Stimulated activated CD4-positive, alpha-beta T cell treated with anti-CD3 and anti-CD28 coated beads, Interleukin-1b, Interleukin-23, amount 100 ng/mL, for 1 hour (primary cell): ENCODE data around the gene CDH22.
A peak's percentile ranks its signal among the peaks of the same experiment; 100 is the strongest.

Experiments used
- DNase-seq, 2 donors: peaks; one replicate each; pipeline ENCODE4 v3.0.0-alpha.2; 2020; ENCODE audit warnings: low read depth in 2 of 2

CDH22 gene

GRCh38 chr20:46324379-46324778 is 16.1 kb upstream of the CDH22 start:
- no peak for DNase-seq

DNA sequence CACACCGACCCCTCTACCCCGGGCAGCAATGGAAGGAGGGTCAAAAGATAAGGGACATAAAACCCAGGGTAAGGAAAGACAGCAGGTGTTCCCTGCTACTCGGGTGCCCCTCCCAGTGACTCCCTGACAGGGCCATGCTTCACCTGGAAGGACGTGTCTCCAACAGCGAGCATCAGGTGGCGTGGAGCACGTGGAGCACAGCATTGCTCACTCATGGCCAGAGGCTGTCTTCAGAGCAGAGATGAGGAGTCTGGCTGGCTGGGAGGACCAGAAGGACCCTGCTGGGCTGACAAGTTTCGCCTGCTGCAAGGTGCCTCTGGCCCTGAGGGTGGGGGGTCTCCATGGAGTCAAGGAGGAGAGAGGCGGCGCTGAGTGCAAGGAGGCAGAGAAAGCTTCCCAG is 15.3 kb upstream of the CDH22 start:
- DNase-seq: no peak

GRCh38 chr20:46322641-46323040 is 14.3 kb upstream of the CDH22 start:
- no peak for DNase-seq

DNA sequence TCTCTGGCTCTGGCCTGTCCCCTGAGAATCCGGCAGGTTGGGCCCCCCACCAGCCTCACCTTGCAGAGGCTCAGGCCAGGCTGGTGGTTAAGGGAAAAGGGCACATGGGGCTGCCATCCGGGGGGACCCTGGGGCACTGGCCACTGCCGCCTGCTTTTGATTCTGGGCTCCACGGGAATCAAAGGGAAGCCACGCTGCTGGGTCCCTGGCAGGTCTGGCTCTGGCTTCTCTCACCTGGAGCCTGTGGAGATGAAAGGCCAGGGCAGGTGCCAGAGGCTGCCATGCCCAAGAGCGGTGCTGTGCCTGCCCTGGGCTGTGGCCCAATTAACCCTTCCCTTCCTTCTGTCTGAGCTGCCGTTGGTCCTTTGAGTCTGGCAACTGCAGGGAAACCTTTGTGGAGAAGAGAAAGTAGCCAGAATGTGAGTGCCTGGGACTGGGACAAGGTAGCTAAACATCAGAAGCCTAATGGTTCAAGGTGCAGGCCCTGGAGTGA is 9.4 kb upstream of the CDH22 start:
- DNase-seq: no peak

DNA sequence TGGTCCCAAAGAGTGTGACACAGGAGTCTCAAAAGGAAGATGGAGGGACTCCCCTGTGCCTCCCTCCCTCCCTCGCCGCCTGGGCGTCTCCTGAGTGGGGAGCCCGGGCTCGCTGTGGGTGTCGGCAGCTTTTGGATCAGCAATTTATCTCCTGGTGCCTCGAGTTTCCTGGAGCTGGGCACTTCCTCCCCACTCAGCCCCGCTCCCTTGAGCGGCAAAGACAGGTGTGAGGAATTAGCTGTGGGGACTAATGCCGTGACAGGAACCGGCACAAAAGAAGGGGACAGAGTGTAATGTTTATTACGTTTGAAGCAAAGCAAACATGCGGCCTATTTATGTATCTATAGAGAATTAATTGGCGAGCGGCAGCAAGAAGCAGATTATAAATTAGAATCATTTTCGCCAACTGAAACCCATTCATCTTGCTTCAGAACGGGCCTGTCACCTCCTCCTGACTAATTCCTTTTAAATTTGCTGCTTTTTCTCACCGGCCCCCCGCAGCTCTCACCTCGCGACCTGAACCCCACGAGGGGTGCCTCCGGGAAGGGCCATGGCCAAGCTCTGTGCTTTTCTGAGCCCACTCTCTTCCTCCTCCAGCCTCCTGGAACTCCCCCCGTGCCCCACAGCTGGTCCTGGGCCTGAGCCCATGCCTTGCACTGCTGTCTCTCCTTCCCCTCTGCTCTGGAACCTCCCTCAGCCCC is 8.8 kb upstream of the CDH22 start:
- no peak for DNase-seq

- no peak for DNase-seq
These were observed 7.0 kb upstream of the CDH22 start for GRCh38 chr20:46315311-46315710.

- no peak for DNase-seq
These were observed 4.9 kb upstream of the CDH22 start for GRCh38 chr20:46312945-46313861.

DNA sequence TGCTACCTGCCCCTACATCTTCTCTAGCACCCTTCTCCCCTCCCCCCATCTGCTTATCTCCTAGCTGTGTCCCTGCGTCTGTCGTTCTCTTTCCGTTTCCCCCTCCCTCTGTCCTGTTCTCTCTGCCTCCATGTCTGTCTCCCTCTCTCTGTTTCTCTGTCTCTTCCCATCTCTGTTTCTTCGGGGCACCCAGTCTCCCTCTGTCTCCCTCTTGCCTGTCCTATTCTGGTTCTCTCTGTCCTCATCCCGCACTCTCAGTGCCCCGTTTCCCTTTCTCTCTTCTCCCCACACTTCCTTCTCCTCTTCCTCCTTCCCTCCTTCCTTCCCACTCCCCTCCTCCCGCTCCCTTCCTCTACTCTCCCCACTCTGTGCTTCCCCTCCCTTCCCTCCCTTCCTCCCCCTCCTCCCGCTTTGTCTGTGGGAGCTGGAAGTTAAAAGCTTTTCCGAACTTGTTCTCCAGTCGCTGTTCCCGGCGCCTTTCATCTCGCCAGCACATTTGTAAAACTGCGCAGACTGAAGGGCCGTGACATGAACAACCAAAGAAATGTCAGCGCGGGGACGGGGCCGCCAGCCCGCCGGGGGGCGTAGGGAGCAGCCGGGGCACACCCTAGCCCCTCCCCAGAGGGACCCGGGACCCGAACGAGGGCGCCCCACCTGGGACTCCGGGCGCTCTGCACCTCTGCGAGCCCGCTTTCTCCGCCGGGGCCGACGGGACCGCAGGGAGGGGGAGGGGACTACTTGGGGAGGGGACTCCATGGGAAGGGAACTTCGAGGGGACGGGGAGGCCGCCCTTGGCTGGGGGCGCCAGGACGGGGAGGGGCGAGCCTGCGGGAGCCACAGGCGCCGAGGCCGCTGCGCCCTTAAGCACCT is 4.0 kb upstream of the CDH22 start:
- no peak for DNase-seq

DNA sequence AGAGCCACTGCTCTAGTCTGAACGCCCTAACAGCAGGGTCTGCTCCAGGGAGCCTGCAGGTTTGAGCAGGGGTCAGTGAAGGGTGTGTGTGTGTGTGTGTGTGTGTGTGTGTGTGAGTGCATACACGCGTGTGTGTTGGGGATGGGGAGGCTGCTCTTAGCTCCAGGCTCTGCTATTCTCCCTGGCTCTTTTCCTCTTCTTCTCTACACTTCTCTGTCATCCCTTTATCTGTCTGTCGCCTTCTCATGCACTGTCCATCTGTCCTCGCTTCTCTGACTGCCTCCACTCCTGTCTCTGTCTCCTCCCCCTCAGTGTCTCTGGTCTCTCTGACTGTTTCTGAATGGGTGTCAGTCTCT is 3.4 kb upstream of the CDH22 start:
- DNase-seq: no peak

DNA sequence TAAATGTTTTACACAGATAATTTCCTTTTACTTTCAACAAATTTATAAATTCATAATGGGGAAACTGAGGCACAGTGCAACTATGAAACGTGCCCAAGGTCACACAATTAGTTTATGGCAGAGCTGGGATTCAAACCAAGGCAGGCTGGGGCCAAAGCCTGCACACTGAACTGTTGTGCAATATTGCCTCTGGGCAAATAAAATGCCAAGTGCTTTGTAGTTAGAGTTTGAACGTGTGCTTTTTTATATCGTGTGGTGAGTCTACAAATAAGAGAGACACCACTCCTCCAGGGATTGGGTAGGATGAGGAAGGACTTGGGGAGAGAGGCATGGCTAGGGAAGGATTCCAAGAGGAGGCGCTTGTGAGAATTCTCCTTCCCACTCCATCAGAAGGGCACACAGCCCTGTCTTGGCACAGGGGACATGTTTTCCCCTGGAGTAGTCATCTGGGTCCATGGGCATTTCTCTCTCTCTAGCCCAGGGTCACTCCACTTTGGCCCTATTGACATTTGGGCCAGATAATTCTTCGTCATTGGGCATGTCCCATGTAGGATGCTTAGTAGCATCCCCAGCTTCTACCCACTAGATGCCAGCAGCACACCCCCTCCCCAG is 2.8 kb upstream of the CDH22 start:
- no peak for DNase-seq

DNA sequence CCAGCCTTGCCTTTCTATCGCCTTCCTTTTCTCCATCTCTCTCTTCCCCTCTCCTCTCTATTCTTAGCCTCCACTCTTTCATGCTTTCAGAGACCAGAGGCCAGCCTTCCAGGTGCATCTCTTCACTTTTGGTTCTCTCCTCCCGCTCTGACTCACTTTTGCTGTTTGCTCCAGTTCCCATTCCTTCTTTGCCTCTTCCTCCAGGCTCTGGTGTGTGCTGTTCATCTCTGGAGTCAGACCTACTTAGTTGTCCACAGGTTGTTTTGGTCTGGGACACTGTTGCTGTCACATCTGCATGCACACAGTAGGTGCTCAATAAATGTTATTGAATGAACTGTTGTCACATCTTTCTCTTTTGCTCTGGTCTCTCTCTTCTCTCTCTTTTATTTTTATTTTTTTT is 1.6 kb upstream of the CDH22 start:
- DNase-seq: no peak

DNA sequence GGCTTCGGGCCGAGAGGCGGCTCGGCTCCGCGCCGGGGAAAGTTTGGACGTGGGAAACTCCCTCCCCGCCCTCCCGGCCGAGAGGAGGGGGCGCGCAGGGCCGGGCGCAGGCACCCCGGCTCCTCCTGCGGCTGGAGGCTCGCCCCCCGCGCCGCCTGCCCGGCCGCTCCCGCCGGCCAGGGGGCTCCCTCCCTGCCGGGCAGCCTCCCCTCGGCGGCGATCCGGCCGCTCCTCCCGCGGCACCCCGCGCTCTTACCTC is 370 bp downstream of the CDH22 start:
- DNase-seq: no peak

- DNase-seq: peak; percentile 50 to 56
These were observed 929 bp downstream of the CDH22 start for GRCh38 chr20:46307139-46307998.

DNA sequence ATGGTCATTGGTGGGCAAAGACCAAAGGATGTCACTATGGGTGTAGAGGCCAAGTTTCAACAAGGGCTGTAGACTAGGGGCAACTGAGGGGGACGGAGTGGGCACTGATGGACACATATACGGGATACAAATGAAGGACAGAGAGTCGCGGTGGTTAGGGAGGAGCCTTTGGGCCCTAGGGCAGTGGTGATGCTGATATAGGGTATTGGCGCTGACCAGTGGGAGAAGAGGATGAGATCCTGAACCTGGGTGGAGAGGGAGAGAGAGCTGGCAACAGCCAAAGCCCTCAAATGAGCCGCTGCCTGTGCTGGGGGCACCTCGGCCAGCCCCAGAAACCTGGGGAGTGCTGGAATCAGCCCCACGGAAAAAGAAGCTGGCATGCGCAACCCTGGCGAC is 1.6 kb downstream of the CDH22 start:
- DNase-seq: no peak

DNA sequence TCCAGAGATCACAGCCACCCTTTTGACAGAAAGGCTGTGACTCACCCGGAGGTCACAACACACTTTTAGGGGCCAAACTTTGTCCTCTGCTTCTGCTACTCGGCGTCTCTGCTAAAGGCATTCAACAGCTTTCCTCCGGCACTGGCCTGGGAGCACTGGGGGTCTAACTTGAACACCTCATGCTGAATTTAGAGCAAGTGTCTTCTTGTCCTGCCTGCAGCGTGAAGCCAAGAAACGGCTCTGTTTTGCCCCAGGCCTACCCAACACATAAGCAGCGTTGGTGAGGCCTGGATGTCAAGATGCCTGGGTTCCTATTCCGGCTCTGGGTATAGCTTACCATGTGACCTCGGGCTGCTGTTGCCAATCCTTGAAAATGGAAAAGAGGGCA is 2.3 kb downstream of the CDH22 start:
- DNase-seq: no peak

DNA sequence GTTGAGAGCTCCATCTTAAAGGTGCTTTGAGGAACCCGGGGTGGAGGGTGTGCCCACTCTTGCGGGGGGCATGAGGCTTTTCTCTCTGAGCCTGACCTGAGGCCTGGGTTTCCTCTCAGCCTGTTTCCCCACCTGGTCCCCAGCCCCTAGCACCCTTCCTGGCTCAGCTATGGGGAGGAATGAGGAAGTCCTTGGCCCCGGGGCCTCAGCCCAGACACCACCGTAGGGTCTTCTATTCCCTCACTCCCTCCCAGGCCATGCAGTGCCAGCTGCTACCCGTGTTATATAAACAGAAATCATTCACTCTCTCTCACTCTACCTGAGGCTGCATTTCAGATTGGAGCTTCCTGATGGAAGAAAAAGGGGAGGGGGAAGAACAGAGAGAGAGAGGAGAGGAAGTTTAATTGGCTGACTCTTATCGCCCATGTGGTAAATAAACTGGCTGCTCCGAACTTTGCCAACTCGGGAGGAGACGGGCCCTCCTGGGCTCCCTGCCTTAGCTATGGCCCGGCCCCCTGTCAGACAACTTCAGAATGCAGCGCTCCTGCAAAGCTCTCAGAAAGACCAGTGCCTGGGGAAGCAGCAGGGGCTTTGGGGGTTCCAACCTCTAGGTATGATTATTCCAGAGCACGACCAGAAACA is 2.8 kb downstream of the CDH22 start:
- no peak for DNase-seq

- DNase-seq: no peak
These were observed 3.4 kb downstream of the CDH22 start for GRCh38 chr20:46304852-46305251.

DNA sequence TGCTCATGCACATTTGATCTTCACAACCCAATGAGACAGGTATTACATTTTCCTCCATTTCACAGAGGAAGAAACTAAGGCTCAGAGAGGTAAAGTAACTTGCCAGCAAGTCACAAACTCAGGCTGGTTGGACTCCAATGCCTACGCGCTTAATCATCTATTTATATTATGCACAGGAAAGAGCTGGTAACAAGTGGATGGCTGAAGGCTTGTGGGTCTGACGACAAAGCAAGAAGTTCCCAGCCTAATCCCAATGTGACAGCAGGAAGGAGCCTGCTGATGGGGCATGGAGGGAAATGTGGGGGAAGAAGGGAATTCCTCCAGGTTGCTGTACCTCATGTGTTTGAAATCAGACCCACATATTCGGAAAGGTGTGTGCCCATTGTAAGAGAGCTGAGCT is 3.9 kb downstream of the CDH22 start:
- DNase-seq: no peak

GRCh38 chr20:46303176-46303956 is 4.9 kb downstream of the CDH22 start:
- DNase-seq: no peak

DNA sequence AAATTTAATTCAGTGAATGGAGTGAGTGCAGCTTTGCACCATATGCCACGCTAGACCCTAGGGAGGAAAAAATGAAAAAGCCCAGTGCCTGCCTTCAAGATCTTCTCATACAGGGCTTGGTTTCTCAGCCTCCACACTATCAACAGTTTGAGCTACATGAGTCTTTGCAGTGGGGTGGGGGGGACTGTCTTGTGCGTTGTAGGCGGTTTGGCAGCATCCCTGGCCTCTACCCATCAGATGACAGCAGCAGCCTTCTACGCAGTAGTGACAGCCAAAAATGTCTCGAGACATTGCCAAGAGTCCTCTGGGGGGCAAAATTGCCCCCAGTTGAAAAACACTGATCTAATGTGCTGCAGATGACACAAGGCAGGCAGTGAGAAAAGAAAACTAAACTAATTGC is 6.2 kb downstream of the CDH22 start:
- DNase-seq: no peak
